GM18507 (cell line): Measurements from ENCODE around the gene ANKRD34A.
A peak's percentile ranks its signal among the peaks of the same experiment; 100 is the strongest.

ENCODE experiments used
- DNase-seq: peaks from one replicate; pipeline ENCODE4 v3.0.0; 2011; ENCODE audit warnings: low read depth; ENCODE audit not compliant: insufficient read length; ENCODE audit errors: extremely low spot score
- FAIRE-seq: peaks from 2 replicates; lab custom pipeline; 2011; peaks lifted over from hg19 to GRCh38; lab: Jason Lieb, UNC

Gene ANKRD34A

DNA sequence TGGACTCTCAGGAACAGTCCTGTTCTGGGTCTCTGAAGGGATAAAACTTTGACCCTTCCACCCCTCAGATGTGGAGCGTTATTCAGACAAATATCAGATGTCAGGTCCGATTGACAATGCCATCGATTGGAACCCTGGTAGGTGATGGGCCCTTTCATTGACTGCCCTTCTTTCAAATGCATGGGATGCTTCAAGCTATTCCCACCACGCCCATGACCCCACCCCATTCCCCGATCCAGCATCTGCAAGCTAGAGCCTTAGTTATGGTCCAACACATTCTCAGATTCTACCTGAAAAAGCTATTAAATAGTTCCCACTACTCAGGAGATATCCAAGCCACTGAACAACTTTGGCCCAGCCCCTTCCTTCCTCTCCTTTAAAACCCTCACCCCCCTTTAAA, 12.6 kb upstream of the ANKRD34A start:
- FAIRE-seq (no peak), DNase-seq (no peak)

DNA sequence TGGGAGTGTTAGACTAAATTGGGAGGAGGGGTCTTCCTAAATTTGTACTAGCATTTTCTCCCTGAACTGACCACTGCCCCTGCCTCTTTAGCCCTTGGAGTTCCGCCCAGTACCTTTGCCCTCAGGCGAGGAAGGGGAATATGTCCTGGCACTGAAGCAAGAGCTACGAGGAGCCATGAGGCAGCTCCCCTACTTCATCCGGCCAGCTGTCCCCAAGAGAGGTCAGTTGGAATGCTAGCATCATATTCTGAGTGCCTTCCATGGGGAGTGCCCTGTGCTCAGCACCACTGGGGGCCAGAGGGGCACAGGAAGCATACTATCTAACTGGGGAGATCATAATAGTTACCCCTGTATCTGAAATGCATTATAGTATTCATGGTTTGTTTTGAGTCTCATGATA, 10.8 kb upstream of the ANKRD34A start:
- no peak for FAIRE-seq
- no peak for DNase-seq

DNA sequence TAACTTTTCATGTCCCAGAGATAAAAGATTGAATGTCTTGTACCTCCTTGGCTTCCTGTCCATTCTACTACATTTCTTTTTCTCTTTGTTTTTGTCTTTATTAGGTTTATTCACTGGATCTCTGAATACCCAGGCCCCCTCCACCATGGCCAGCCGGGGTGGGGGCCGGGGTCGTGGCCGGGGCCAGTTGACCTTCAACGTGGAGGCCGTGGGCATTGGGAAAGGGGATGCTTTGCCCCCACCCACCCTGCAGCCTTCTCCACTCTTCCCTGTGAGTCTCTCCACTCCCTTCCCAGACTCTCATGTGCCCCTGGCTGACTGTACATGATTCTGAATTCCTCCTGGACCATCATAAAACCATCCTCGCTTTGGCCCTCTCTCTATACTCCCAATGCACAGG, 10.3 kb upstream of the ANKRD34A start:
- no peak for DNase-seq
- no peak for FAIRE-seq

DNA sequence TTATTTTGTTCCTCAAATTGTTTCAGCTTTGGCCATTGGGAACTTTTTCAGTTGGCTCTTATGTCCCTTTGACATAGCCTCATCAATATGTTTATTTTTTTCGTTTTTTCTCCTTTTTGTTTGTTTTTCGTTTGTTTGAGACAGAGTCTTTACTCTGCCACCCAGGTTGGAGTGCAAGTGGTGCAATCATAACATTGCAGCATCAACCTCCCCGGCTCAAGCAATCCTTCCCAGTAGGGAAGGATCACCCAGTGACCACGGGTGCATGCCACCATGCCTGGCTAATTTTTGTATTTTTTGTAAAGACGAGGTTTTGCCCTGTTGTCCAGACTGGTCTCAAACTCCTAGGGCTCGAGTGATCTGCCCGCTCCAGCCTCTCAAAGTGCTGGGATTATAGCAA, 8.2 kb upstream of the ANKRD34A start:
- no peak for DNase-seq
- FAIRE-seq = no peak

DNA sequence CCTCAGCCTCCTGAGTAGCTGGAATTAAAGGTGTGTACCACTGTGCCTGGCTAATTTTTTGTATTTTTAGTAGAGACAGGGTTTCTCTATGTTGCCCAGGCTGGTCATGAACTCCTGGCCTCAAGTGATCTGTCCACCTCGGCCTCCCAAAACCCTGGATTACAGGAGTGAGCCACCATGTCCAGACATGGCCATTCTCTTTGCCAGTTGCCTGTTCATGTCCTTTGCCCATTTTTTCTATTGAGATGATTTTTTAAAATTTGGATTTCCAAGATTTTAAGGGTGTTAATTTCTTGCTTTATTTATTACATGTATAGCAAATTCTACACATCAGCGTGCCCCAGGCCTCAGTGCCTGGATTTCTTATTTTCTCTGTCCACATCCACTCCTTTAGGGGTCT, 2.9 kb upstream of the ANKRD34A start:
- DNase-seq = no peak
- no peak for FAIRE-seq

DNA sequence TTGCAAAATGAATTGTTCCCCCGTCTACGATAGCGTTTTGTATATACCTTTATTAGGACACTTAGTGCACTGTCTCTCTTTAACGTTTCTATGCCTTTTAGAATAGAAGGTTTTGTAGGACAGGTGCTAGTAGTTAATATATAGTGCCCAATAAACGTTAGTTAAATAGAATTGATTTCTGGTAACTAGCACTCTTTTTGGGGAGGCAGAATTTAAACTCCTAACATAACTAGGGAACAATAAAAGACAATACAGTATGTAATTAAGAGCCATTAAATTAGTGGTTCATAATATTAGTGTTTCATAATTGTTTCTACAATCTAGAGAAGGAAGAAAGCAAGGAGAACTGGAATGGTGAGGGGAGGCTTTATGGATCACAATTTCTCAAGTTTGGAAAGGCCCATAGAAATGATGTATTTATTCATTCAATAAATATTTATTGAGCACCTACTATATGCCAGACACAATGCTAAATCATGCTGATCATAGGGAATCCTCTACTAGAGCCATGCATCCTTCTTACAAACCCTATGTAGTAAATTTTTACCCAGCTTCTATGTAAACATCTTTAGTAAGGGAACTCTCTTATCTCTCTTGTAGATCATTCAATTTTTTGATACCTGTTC, 857 bp upstream of the ANKRD34A start:
- DNase-seq (no peak), FAIRE-seq (no peak)

DNA sequence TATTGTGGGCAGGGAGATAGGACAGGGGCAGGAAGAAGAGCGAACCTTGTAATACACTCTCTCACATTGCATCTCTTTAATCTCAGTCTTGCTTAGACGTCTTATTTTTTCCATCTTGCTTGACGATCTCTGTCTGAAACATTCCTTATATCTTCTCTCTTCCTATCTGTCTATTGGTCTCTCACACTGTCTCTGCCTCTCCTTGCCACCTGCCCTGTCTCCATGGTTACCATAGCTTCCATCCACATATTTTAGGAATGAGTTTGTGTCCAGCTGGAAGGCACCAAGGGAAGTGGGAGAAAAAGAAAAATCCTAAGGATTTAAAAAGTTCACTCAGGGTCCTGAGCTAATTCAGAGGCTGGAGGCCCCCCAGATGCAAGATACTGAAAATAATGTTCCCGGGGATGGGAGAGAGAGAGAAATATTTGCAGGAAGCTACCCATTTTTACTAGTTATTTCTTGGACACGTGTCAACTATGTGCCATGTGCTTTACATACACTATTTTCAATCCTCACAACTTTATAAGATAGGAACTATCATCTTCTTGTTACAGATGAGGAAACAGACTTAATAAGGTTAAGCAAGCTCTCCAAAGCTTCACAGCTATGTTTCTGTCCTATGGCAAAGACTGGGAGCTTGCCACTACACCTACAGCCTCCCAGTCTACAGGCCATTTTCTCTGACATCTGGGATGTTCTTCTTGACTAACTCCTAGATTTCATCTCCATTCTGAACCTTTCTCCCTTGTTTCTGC, 933 bp downstream of the ANKRD34A start:
- DNase-seq = no peak
- FAIRE-seq = no peak

DNA sequence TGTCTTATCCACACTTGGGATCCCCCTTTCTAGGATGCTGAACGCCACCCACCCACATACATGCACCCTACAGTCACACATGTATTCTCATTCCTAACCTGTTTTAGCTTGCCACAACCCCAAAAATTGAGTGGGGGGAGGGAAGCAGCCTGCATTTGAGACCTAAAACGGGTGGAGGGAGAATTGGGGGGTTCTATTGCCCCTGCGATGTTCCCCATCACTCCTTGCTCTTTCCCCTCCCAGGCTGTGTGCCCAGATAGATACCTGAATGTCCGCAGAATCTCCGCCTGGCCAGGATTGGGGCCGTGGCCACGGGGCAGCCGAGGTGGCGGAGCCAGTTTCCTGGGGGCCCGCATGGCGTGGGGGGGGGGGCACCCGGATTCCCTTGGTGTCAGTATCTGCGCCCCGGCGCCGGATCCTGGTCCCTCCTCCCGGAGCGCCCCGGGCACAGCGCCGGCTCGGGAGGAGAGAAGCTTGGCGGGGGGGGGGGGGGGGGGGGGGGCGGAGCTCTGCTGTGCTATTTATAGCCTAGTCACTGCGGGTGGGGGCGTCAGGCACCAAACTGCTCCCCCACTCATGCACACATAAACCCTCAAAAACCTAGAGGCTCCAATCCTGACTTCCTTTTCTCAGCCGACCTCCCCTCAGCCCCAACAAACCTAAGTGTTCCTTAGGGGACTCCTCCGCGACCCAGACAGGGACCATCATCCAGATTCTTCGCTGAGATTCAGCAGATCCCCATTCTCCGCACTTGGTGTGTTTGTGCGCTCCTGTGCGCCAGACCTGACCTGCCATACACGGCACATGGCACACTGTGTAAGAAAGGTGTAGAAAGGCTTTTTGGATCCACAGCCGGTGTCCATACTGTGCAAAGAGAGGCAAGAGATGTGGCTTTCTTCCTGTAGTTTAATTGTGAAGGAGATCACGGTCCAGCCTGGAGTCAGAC, 1.9 kb downstream of the ANKRD34A start:
- DNase-seq (no peak), FAIRE-seq (no peak)

DNA sequence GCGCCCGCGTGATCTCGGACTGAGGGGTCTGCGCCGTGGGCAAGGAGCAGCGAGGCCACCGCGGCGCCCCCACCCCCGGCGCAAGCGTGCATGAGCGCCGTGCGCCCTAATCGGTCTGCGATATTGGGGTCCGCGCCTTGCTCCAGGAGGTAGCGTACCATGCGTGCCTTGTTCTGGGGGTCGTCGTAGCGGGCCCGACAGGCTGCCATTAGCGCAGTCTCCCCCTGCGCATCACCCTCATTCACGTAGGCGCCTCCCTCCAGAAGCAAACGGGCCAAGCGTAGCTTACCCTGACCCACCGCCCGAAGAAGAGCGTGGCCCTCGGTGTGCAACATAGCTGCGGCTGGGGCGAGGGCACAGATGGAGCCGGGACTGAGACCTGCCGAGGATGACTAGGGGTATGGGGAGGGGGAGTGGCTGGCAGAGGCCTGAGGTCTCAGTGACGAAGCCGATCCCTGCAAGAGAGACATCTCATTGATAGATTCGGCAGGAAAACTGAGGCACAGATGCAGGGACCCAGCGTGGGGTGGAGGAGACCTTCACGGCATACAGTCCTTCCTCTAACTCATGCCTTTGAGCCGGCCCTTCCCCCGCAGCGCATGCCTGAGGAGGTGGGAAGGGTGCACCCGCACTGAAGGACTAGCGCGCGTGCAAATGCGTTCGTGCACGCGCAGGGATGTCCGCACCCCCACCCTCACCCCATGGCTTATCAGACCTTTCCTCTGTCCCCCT, 2.8 kb downstream of the ANKRD34A start:
- no peak for DNase-seq
- no peak for FAIRE-seq

DNA sequence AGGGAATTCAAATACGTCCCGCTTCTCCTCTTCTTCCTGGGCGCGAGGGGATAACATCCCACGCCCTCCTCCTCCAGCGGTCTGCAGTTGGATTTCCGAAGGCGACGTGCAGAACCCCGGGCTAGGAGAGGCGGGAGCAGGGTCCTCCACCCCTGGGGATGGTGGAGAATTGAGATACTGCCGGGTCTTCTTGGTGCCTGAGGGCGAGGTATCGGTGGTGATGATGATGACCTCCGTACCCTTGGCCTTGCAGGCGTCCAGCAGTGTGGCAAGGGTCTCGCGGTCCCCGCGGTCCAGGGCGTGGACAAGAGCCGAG, 3.3 kb downstream of the ANKRD34A start:
- DNase-seq (no peak), FAIRE-seq (no peak)

DNA sequence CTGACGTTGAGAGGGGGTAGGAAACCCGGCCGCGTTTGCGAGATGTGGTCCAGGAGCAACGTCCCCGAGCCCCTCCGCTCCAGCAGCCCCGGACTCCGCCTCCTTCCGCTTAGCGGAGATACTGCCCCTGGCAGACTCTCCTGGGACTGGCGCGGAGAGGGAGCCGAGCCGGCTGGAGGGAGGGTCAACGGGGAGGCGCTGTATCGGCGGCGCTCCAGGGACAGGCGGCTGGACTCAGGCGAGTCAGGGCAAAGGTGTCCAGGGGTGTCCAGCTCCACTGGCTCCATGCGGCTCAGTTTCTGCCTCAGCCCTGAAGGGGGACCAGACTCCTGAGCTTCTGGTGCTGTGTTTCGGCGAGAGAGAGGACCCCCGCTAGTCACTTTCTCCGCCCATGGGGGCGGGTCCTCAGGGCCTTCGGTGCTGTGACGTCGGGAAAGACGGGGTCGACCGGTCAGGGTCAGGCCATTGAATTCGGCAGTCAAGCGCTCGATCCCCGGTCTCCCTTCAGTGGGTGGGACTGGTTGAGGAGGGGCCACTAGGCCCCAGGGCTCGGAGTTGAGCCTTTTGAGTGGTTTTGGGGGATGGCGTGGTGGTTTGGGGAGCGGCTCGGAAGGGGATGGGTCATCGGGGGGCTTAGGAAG, 3.8 kb downstream of the ANKRD34A start:
- no peak for FAIRE-seq

DNA sequence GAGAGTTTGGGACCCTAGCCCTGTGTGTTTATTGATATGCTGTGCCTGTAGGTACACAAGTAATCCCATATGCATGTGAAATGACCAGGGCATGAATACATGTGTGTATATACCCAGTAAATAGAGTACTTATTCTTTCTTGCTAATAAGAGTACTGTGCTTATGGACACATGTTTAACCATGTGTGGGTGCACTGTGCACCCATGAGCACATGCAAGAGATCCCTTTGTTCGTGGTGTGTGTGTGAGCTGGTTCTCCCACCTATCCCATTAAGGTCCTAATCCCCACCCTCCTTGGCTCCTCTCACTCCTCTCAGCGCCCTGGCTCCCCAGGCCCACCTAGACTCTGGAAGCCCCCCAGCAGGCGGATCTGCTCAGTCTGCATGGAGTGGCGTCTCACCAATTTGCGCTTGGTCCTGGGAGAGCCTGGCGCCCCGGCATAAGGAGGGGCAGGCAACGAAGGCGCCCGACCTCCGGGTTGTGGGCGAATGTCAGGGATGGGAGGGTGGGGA, 4.4 kb downstream of the ANKRD34A start:
- FAIRE-seq (no peak), DNase-seq (no peak)

More for the DNA sequence above, 3.8 kb downstream of the ANKRD34A start:
- DNase-seq = peak; percentile 30

DNA sequence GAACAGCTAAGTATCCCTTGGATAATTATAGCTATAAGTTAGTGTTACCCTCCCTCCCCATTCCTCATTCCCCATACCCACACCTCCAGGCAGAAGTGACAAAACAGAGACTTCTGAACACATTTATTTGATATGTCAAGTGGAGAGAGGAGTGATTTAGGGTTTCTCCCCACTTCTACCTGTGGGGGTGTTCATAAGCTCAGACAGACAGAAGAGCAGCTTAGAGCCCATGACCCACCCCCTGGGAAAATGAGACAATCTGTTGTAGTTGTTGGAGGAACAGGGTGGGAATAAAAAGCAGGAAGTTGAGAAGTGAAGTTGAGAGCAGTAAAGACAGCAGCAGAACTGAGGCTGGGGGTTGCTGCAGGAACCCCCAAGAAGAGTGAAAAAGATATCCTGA, 5.0 kb downstream of the ANKRD34A start:
- no peak for FAIRE-seq
- no peak for DNase-seq

DNA sequence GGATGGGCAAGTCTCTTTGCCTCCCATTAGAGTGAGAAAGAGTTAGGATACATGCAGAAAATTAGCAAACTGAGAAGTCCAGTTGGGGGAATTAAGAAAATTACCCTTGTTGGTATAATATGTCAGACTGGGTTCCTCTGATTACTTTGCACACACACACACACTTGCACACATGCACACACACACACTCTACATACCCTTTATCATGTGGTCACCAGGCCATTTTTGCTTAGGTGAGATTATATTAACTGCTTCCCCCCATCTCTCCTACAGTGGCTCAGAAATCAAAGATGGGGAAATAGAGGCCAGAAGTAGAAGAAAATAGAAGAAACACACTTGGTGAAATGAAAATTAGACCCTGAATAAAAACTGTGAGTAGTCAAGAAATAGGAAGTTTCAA, 5.6 kb downstream of the ANKRD34A start:
- no peak for FAIRE-seq
- DNase-seq = no peak

DNA sequence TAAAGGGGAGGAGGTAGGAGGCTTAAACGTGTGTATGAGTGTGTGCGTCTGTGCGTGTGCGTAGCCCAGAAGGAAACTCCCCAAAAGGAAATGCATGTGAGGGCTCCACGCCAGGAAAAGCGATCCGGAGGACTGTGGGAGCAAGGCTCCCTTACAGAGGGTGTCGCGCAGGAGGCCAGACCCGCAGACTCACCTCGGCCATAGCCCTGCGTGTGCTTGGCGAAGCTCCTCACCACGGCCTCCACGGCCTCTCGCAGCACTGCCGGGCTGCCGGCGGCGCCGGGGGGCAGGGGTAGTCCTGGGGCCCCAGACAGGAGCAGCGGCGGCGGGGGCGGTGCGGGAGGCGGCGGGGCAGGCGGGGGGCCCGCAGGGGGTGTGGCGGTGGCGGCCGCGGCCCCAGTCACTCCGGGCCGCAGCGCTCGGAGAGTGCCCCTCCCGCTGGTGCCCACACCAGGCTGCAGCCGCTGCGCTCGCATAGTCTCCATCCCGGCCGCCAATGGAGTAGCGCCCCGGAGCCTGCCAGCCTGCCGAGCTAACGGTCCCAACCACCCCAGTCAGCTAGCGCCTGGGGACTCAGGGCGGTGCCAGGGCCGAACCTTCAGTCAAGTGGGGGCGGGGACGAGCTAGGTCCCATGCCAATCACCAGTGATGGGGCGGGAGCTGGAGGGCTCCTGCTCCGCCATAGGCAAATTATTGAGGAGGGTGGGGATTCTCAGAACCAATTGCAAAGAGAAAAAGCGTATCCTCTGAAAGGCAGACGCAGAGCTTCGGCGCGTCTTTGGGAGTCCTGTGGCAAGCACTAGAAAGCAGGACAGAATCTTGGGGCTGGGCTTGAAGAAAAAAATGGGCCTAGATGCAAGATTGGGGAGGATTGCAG, 6.7 kb downstream of the ANKRD34A start, which contains the start of gene LIX1L:
TSS of gene LIX1L (minus strand) at position 575 of the 877 bp plus-strand sequence. CDS start at position 485, 90 bp downstream.
- peak; percentile 95 for FAIRE-seq
- peak; percentile 86 for DNase-seq

DNA sequence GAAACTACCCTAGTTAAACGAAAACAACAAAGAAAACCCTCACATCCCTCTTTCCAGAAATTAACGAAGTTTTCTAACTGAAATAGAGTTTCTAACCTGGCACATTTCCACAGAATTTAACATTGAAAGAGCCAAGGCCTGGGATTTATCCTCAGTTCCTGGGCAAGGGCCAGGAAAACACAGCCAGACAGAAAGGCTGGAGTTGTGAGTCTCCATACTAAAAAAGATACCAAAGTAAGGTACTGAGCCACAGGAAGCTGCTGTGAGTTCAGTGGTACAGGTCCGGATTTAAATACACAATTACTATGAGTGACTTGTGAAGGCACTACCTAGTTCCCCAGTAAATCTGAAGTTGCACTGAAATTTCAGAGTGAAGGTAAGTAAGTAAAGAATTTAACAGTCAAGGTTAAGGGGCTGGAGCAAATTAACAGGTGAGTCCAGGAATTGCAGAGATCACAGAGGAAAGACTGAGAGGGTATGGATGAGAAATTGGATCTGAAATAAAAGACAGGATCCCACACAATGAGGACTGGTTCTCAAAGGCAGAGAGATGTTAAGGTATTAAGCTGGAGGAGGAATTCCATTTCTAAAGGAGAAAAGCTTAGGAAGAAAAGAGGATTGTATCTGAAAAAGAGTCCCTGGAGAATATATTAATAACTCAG, 7.5 kb downstream of the ANKRD34A start:
- no peak for DNase-seq

DNA sequence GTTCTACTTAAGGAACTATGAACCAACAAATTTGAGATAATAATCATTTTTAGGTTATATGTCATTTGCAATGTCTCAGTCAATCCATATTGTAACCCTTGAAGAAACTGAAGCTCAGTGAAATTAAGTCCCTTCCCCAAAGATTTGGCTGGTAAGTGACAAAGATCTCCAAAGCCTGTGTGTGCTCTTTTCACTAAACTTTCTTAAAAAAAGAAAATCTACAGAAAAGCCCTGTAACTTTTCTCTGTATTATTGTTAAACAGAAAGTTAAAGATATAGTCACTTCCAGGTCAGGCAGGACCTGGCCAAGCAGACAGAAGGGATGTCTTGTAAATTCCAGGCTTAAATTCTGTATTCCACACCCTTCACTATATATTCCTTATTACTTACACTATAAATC, 8.0 kb downstream of the ANKRD34A start:
- DNase-seq = no peak
- no peak for FAIRE-seq

More for the DNA sequence above, 7.5 kb downstream of the ANKRD34A start:
- FAIRE-seq = peak; percentile 9

DNA sequence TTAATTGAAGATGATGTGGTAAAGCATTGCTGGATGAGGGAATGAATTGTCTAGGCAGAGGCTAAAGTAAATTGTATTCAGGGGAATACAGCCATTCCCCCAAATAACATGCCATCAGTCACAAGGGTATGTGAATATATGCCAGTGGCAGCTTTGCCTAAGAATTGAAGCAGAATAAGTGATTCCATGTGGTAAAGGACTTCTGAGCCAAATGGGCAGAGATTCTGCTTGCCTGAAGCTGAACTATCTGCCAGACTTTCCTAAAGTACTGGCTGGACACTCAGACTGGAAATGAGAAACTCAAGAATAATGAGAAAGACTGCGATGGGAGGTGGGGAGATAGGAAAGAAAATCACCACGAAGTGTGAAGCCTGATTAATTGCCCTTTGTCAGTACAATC, 8.9 kb downstream of the ANKRD34A start:
- no peak for FAIRE-seq

More for the DNA sequence above, 8.9 kb downstream of the ANKRD34A start:
- DNase-seq = no peak
